Measurements from ENCODE around the gene LAIR1. TPM values are rescaled to one million over a fixed set of nuclear protein-coding genes. Genes with fewer than 3 reads are reported as not detected.
"Not testable (repeated sequence)": the region's sequence is repeated elsewhere in the genome, so short reads cannot be mapped to it uniquely, and the experiment has no call there.

LAIR1 gene
- total RNA-seq, 1 experiment from 2014 or later, result not detected

GRCh38 chr19:54380897-54381296 lies 16.2 kb upstream of the LAIR1 start:
- in situ Hi-C loops (cut with HindIII; ENCODE audit: low sequenced_read_pairs), result no loop called here

DNA sequence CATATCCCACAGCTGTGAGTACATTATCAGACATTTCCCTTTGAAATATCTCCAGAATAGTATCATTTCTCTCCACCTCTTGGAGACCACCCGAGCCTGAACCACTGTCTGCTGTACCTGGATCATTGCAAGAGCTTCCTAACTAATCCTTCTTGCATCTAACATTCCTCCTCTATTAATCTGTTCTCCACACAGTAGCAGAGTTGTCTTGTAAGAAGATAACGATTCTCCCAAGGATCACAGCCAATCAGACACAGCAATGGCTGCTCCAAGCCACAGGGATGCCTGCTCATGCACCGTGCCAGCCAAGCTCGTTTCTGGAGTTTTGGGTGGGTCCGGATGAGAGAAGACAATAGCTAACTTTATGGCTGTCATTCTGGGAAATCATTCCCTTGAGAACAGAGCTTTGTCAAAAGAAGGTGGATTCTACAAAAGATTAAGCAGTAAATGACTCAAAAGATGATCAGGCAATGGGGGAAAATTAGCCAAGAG lies 14.5 kb upstream of the LAIR1 start:
- in situ Hi-C loops (cut with HindIII; ENCODE audit: low sequenced_read_pairs), result no loop called here
- DNase-seq (ENCODE audit: low spot score), result no peak

More at GRCh38 chr19:54380897-54381296, 16.2 kb upstream of the LAIR1 start:
- DNase-seq (ENCODE audit: low spot score), result no peak

DNA sequence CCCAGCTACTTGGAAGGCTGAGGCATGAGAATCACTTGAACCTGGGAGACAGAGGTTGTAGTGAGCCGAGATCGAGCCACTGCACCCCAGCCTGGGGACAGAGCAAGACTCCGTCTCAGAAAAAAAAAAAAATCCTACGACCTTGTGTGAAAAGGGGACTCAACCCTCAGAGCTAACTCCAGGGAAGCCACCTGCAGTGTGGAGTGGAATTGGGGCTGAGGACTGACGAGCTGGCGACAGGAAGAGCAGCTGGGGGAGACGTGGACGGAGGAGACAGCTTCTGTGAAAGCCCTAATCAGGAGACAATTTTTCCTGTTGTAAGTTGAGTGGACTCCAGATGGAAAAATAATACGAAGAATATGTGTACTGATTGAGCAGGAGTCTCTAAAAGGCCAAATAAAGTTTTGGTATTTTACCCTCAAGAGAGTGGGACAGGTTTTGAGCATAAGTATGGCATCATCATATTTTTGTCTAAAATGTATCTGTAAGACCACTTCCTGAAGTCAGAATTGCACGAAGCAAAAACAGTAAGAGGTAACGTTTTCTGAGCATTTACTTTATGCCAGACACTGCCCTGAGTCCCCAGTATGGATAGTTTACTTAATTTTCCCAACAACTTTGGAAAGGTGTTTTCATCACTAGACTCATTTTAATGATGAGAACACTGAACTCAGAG lies 12.0 kb upstream of the LAIR1 start:
- DNase-seq (ENCODE audit: low spot score), result no peak
- in situ Hi-C loops (cut with HindIII; ENCODE audit: low sequenced_read_pairs), result no loop called here

DNA sequence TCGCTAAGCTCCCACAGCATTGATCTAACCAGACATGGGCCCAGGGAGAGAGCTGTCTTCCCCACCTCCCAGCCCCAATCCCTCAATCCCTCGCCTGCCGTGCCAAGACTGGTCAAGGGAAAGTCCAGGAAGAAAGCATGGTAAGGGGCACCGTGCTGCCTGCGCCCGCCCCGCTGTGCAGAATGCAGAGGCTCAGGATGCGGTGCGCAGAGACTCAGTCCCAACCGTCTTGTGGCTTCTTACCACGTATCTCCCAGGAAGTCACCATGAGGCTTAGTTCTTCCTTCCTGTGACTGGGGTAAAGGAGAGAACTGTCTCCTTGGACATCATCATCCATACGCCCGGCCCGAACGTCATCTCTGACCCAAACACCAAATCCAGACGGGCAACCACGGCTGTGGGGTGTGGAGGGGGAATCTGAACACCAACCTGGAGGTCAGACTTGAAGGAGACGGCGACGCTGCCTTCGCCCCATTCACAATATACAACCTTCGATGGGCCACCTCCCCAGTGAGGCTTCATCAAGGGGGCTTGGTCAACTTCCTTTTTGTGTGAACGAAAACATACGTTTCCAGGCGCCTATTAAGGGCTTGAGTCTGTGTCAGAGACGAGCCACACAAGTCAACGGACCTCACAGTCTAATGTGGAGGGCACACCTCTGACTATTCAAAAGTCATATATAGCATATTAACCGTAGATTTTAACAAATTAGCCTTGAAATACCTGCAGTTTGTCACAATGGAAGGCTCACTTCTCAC lies 10.6 kb upstream of the LAIR1 start:
- in situ Hi-C loops (cut with HindIII; ENCODE audit: low sequenced_read_pairs); DNase-seq (ENCODE audit: low spot score): not testable (repeated sequence)

- in situ Hi-C loops (cut with HindIII; ENCODE audit: low sequenced_read_pairs), result no loop called here
Measured at GRCh38 chr19:54373781-54374631, 9.3 kb upstream of the LAIR1 start.

GRCh38 chr19:54371453-54371852 lies 6.7 kb upstream of the LAIR1 start:
- in situ Hi-C loops (cut with HindIII; ENCODE audit: low sequenced_read_pairs); DNase-seq (ENCODE audit: low spot score): not testable (repeated sequence)

More at GRCh38 chr19:54373781-54374631, 9.3 kb upstream of the LAIR1 start:
- DNase-seq (ENCODE audit: low spot score), result no peak

GRCh38 chr19:54370434-54370796 lies 5.7 kb upstream of the LAIR1 start:
- in situ Hi-C loops (cut with HindIII; ENCODE audit: low sequenced_read_pairs); DNase-seq (ENCODE audit: low spot score): not testable (repeated sequence)

- DNase-seq (ENCODE audit: low spot score); in situ Hi-C loops (cut with HindIII; ENCODE audit: low sequenced_read_pairs): not testable (repeated sequence)
Measured at GRCh38 chr19:54369688-54370433, 5.1 kb upstream of the LAIR1 start.

GRCh38 chr19:54369082-54369687 lies 4.5 kb upstream of the LAIR1 start:
- in situ Hi-C loops (cut with HindIII; ENCODE audit: low sequenced_read_pairs), result no loop called here
- DNase-seq (ENCODE audit: low spot score), result no peak

- in situ Hi-C loops (cut with HindIII; ENCODE audit: low sequenced_read_pairs), result no loop called here
- DNase-seq (ENCODE audit: low spot score), result no peak
Measured at GRCh38 chr19:54366811-54367210, 2.1 kb upstream of the LAIR1 start.

DNA sequence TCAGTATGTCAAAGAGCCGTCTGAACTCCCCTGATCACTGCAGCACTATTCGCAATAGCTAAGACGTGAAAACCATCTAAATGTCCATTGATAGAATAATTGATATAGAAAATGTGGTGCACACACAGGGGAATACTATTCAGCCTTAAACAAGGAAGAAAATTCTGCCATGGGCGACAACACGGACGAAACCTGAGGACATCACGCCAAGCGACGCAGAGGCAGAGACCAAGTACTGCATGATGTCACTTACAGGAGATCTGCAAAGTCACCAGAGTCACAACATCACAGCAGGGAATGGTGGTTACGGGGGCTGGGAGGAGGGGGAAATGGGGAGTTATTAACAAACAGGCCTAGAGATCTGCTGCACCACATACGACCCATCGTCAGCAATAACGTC lies 1.1 kb upstream of the LAIR1 start:
- DNase-seq (ENCODE audit: low spot score); in situ Hi-C loops (cut with HindIII; ENCODE audit: low sequenced_read_pairs): not testable (repeated sequence)

GRCh38 chr19:54361680-54362422 lies 2.9 kb downstream of the LAIR1 start:
- in situ Hi-C loops (cut with HindIII; ENCODE audit: low sequenced_read_pairs); DNase-seq (ENCODE audit: low spot score): not testable (repeated sequence)

DNA sequence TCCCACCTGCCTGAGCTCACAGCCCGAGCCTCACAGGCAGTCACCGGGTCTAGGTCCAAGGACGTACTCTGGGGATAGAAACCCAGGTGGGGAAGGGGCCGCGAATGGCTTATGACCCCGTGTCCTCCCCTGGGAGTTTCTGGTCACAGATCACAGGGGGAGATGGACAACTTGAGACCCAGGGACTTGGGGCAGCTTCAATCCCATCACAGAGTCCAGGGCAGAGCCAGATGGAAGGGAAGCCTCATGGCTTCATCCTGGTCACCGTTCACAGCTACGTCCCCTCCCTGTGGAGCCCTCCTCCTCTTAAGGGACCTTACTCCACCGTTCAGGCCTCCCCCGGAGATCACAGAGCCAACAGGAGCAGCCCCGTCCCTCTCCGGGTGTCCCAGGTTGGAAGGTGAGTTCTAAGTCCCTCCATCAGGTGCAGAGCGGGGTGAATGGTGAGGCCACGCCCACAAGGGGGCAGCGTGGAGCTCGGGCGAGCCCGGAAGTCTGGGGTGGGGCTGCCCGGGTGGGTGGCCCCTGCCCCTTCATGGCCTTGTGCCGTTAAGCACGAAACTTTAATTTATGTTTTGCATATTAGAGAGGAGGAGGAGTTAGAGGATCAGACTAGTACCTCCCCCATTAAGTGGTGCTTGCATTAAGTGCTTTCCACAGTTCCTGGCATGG lies 5.4 kb downstream of the LAIR1 start:
- in situ Hi-C loops (cut with HindIII; ENCODE audit: low sequenced_read_pairs); DNase-seq (ENCODE audit: low spot score): not testable (repeated sequence)

DNA sequence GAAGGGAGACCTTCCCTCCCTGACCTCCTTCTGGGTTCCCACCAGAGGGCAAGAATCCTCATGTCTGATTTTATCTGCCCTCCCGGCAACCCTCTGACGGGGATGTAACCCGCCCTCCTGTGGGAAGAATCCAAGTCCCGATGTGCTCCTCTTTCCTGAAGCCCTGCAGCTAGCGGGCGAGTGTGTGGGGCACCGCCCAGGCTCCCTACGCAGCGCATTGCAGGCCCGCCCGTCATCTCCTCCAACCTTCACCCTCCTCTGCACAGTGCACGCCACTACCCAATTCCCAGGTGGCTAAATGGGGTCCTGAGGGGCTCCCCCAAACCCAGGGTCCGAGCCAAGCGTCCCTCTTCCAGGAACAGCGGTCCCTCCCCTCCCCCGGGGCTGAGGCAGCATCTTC lies 7.3 kb downstream of the LAIR1 start:
- in situ Hi-C loops (cut with HindIII; ENCODE audit: low sequenced_read_pairs), result no loop called here
- DNase-seq (ENCODE audit: low spot score), result no peak

GRCh38 chr19:54356444-54357056 lies 8.2 kb downstream of the LAIR1 start:
- in situ Hi-C loops (cut with HindIII; ENCODE audit: low sequenced_read_pairs), result no loop called here
- DNase-seq (ENCODE audit: low spot score), result no peak

GRCh38 chr19:54355675-54356074 lies 9.1 kb downstream of the LAIR1 start:
- in situ Hi-C loops (cut with HindIII; ENCODE audit: low sequenced_read_pairs), result no loop called here
- no peak for DNase-seq (ENCODE audit: low spot score)

GRCh38 chr19:54354761-54355160 lies 10.0 kb downstream of the LAIR1 start:
- no peak for DNase-seq (ENCODE audit: low spot score)

More at GRCh38 chr19:54354761-54355160, 10.0 kb downstream of the LAIR1 start:
- in situ Hi-C loops (cut with HindIII; ENCODE audit: low sequenced_read_pairs), result loop anchor here (5.0 kb wide), 1 partner anchor 72 kb away; the partner anchor contains the start of gene LILRB2

Data from G401 (cell line).